Neuronal stem cell (in vitro differentiated cells): ENCODE results near the gene ETDC.

ENCODE experiments used
- DNase-seq: peaks from one replicate; pipeline ENCODE4 v3.0.0-alpha.2; 2013; ENCODE audit warnings: low spot score
- H2AFZ ChIP-seq: one replicate; pipeline ENCODE4 v1.6.1; 2013; ENCODE audit warnings: mild to moderate bottlenecking, low read length, inconsistent platforms
- H2AK5ac ChIP-seq: 2 replicates; pipeline ENCODE4 v1.6.1; 2013; ENCODE audit warnings: low read depth, mild to moderate bottlenecking, inconsistent platforms, low read length, moderate library complexity, mixed read lengths
- H2BK120ac ChIP-seq: 2 replicates; pipeline ENCODE4 v1.6.1; 2013; ENCODE audit warnings: low read depth, mild to moderate bottlenecking, inconsistent platforms, low read length, moderate library complexity, mixed read lengths
- H2BK12ac ChIP-seq: one replicate; pipeline ENCODE4 v1.6.1; 2013; ENCODE audit warnings: low read length, inconsistent platforms
- H2BK15ac ChIP-seq: 2 replicates; pipeline ENCODE4 v1.6.1; 2013; ENCODE audit warnings: mild to moderate bottlenecking, low read length, inconsistent platforms, mixed read lengths
- H2BK5ac ChIP-seq: one replicate; pipeline ENCODE4 v1.6.1; 2013; ENCODE audit warnings: inconsistent platforms, mild to moderate bottlenecking, low read length, moderate library complexity
- H3K14ac ChIP-seq: one replicate; pipeline ENCODE4 v1.6.1; 2013; ENCODE audit warnings: low read length, inconsistent platforms
- H3K18ac ChIP-seq: 2 replicates; pipeline ENCODE4 v1.6.1; 2013; ENCODE audit warnings: low read length, inconsistent platforms
- H3K23ac ChIP-seq: 2 replicates; pipeline ENCODE4 v1.6.1; 2013; ENCODE audit warnings: low read depth, mild to moderate bottlenecking, mixed read lengths, low read length, inconsistent platforms; ENCODE audit not compliant: poor library complexity
- H3K27ac ChIP-seq: replicated peaks from 3 replicates; pipeline ENCODE4 v1.5.1; 2013; ENCODE audit warnings: low read length, inconsistent platforms
- H3K27me3 ChIP-seq, 3 experiments: 2 replicates each; pipeline ENCODE4 v1.6.1; 2013; ENCODE audit warnings: low read length in 3 of 3, mild to moderate bottlenecking in 2 of 3, inconsistent platforms in 1 of 3, low read depth in 1 of 3, mixed read lengths in 1 of 3, moderate library complexity in 1 of 3; ENCODE audit not compliant: control insufficient read depth in 3 of 3, insufficient read depth in 3 of 3
- H3K36me3 ChIP-seq, 2 donors: replicated peaks in 1 of 2; 2 replicates each; pipeline ENCODE4 v1.6.1; 2013; ENCODE audit warnings: low read length in 2 of 2; ENCODE audit not compliant: control insufficient read depth in 2 of 2, insufficient read depth in 2 of 2
- H3K4ac ChIP-seq: 2 replicates; pipeline ENCODE4 v1.6.1; 2013; ENCODE audit warnings: inconsistent platforms, mild to moderate bottlenecking, low read length, moderate library complexity
- H3K4me1 ChIP-seq, 2 donors: 1 replicate in 1 of 2; 2 replicates in 1 of 2; pipeline ENCODE4 v1.6.1; 2013; ENCODE audit warnings: low read length in 2 of 2, low read depth in 1 of 2; ENCODE audit not compliant: control insufficient read depth in 2 of 2, insufficient read depth in 1 of 2
- H3K4me2 ChIP-seq: one replicate; pipeline ENCODE4 v1.6.1; 2013; ENCODE audit warnings: mild to moderate bottlenecking, low read length, inconsistent platforms; ENCODE audit not compliant: insufficient read depth, poor library complexity, severe bottlenecking
- H3K4me3 ChIP-seq, 2 donors: 2 replicates each; pipeline ENCODE4 v1.5.1; 2013; ENCODE audit warnings: low read length in 2 of 2, mild to moderate bottlenecking in 2 of 2, inconsistent platforms in 1 of 2, moderate library complexity in 1 of 2
- H3K79me1 ChIP-seq: one replicate; pipeline ENCODE4 v1.6.1; 2013; ENCODE audit warnings: low read depth, mild to moderate bottlenecking, inconsistent platforms, low read length, moderate library complexity
- H3K9ac ChIP-seq: one replicate; pipeline ENCODE4 v1.6.1; 2013; ENCODE audit warnings: mild to moderate bottlenecking, low read depth, low read length, inconsistent platforms; ENCODE audit not compliant: poor library complexity
- H3K9me3 ChIP-seq, 2 donors: replicated peaks in 1 of 2; 2 replicates each; pipeline versions ENCODE3 to v1.6.1; 2013; ENCODE audit warnings: low read length in 2 of 2, mild to moderate bottlenecking in 2 of 2, inconsistent platforms in 1 of 2, low read depth in 1 of 2, mixed read lengths in 1 of 2, moderate library complexity in 1 of 2; ENCODE audit not compliant: control insufficient read depth in 2 of 2, insufficient read depth in 1 of 2
- H4K8ac ChIP-seq: one replicate; pipeline ENCODE4 v1.6.1; 2013; ENCODE audit warnings: low read depth, mild to moderate bottlenecking, inconsistent platforms, low read length, moderate library complexity
- H4K91ac ChIP-seq: one replicate; pipeline ENCODE4 v1.6.1; 2013; ENCODE audit warnings: low read length, low read depth, mild to moderate bottlenecking, inconsistent platforms; ENCODE audit not compliant: poor library complexity

Gene ETDC

DNA sequence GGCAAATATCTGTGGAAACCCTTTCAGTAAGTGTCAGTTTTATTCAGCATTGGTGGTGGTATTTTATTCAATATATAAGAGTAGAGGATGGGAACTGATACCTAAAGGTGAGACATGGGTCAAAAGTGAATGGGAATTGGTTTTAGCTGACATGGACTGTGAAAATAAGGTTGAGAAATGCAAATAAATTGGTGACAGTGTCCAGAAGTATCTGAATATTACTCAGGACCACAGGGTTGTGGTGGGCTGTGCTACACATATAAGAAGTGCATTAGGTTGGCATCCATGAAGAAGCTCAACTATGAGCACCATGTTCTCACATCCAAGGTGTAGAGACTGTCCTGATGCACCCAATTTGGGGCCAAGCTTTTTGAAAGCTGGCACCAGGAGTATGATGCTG lies 45.0 kb downstream of the ETDC start:
- Histone ChIP-seq H2BK5ac (no peak overlapping the region), H3K23ac (no peak overlapping the region), H2AFZ (no peak overlapping the region), H3K36me3 (peaks cover 5 to 20% of the 10 kb centered on the region in 2 donors), H3K4me2 (no peak overlapping the region), H3K4ac (no peak overlapping the region), H2BK120ac (no peak overlapping the region), H3K4me3 (no peak overlapping the region), H3K4me1 (no peaks in the 10 kb centered on the region), H2AK5ac (no peak overlapping the region), H3K9me3 (no peaks in the 10 kb centered on the region), H3K18ac (no peak overlapping the region), H2BK15ac (no peak overlapping the region), H3K79me1 (no peaks in the 10 kb centered on the region), H3K9ac (no peak overlapping the region), H3K27me3 (no peaks in the 10 kb centered on the region), H4K91ac (no peak overlapping the region), H4K8ac (no peak overlapping the region), H3K14ac (no peak overlapping the region), H2BK12ac (no peak overlapping the region), H3K27ac (no peak overlapping the region)
- no peak for DNase-seq
